Ishikawa (cell line): ENCODE measurements around the gene GPR161.

Experiments used
- CREB1 ChIP-seq: IDR thresholded peaks from 2 replicates; pipeline ENCODE4 v1.6.1; 2012; ENCODE audit warnings: low read depth
- RAD21 ChIP-seq: IDR thresholded peaks from 2 replicates; pipeline ENCODE4 v1.6.1; 2012; ENCODE audit warnings: low read depth

- TF ChIP-seq CREB1 (no peak), RAD21 (no peak)
Observed at GRCh38 chr1:168081373-168082007, 55.2 kb downstream of the GPR161 start.
